ENCODE measurements around the gene SAMD11. TPM values are rescaled to one million over a fixed set of nuclear protein-coding genes. Genes with fewer than 3 reads are reported as not detected.

The SAMD11 gene
- total RNA-seq, 1 donor from 2014 or later: 46.2 TPM

DNA sequence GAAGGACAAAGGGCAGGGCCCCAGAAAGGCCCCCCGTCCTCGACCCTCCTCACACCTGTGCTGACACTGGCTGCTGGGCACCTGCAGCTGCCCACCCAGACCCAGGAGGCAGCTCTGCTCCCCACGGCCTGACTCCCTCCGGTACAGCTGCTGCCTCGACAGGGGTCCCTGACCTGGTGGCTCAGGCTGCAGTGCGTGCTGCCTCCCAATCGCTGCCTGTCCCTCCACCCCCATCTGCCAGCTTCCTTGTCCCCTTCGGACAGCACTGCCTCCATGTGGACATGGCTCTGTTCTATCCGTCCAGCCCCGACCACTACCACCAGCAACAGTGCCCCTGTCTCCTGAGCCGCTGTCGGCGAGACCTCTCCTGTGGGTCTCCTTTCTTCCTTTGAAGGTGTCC is 31.2 kb downstream of the SAMD11 start:
- no peak for DNase-seq
- no peak overlapping the region for H3K27ac Mint-ChIP-seq (ENCODE audit: unreplicated experiment)
- TF ChIP-seq, protein P1, sequence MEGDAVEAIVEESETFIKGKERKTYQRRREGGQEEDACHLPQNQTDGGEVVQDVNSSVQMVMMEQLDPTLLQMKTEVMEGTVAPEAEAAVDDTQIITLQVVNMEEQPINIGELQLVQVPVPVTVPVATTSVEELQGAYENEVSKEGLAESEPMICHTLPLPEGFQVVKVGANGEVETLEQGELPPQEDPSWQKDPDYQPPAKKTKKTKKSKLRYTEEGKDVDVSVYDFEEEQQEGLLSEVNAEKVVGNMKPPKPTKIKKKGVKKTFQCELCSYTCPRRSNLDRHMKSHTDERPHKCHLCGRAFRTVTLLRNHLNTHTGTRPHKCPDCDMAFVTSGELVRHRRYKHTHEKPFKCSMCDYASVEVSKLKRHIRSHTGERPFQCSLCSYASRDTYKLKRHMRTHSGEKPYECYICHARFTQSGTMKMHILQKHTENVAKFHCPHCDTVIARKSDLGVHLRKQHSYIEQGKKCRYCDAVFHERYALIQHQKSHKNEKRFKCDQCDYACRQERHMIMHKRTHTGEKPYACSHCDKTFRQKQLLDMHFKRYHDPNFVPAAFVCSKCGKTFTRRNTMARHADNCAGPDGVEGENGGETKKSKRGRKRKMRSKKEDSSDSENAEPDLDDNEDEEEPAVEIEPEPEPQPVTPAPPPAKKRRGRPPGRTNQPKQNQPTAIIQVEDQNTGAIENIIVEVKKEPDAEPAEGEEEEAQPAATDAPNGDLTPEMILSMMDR (IDR thresholded peaks at IDR 0.05; ENCODE audit: partially characterized antibody, unreplicated experiment): no peak
- peaks cover 5% of the 10 kb centered on the region for H3K27me3 Mint-ChIP-seq (ENCODE audit: unreplicated experiment)
- peak overlapping the region; percentile 20 for H3K4me3 Mint-ChIP-seq (ENCODE audit: unreplicated experiment)
- peaks cover 7% of the 10 kb centered on the region for H3K4me1 Mint-ChIP-seq (ENCODE audit: low read depth, unreplicated experiment)
- H3K36me3 Mint-ChIP-seq (ENCODE audit: unreplicated experiment): no peaks in the 10 kb centered on the region
- H3K9me3 Mint-ChIP-seq (ENCODE audit: unreplicated experiment): peaks cover 6% of the 10 kb centered on the region

GRCh38 chr1:955474-955873 is 31.8 kb downstream of the SAMD11 start:
- peaks cover 5% of the 10 kb centered on the region for H3K27me3 Mint-ChIP-seq (ENCODE audit: unreplicated experiment)
- H3K4me1 Mint-ChIP-seq (ENCODE audit: low read depth, unreplicated experiment): peaks cover 7% of the 10 kb centered on the region
- no peak overlapping the region for H3K27ac Mint-ChIP-seq (ENCODE audit: unreplicated experiment)
- DNase-seq: no peak
- H3K9me3 Mint-ChIP-seq (ENCODE audit: unreplicated experiment): peaks cover 6% of the 10 kb centered on the region
- no peaks in the 10 kb centered on the region for H3K36me3 Mint-ChIP-seq (ENCODE audit: unreplicated experiment)
- H3K4me3 Mint-ChIP-seq (ENCODE audit: unreplicated experiment): no peak overlapping the region
- TF ChIP-seq, protein P1 (IDR thresholded peaks at IDR 0.05; ENCODE audit: partially characterized antibody, unreplicated experiment): no peak

DNA sequence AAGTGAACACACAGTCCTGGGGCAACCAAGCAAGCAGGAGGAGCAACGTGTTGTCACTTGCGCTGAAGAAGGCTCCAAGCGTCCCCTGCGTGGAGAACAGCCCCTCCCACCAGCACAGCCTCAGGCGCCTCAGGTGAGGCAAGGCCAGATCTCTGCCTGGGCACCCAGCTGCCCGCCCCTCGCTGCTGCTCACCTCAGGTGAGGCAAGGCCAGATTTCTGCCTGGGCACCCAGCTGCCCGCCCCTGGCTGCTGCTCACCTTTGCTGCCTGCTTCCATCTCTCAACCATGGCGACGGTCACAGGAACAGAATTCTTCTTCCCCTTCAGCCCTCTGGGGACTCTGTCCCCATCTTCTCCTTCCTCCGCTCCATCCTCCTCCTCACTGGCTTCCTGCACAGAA is 32.9 kb downstream of the SAMD11 start:
- Mint-ChIP-seq H3K4me1 (ENCODE audit: low read depth, unreplicated experiment) (peaks cover 7% of the 10 kb centered on the region), H3K27ac (ENCODE audit: unreplicated experiment) (no peak overlapping the region), H3K9me3 (ENCODE audit: unreplicated experiment) (peaks cover 5% of the 10 kb centered on the region), H3K4me3 (ENCODE audit: unreplicated experiment) (no peak overlapping the region), H3K36me3 (ENCODE audit: unreplicated experiment) (no peaks in the 10 kb centered on the region), H3K27me3 (ENCODE audit: unreplicated experiment) (peaks cover 5% of the 10 kb centered on the region)
- no peak for DNase-seq
- TF ChIP-seq, protein P1 (IDR thresholded peaks at IDR 0.05; ENCODE audit: partially characterized antibody, unreplicated experiment): no peak

GRCh38 chr1:958823-959730 is 35.4 kb downstream of the SAMD11 start, which contains the start of gene NOC2L:
Gene NOC2L (minus strand): TSS chr1:959256. CDS start chr1:959240, 16 bp downstream.
- TF ChIP-seq, protein P1 (IDR thresholded peaks at IDR 0.05; ENCODE audit: partially characterized antibody, unreplicated experiment): no peak
- peaks cover 5% of the 10 kb centered on the region for H3K27me3 Mint-ChIP-seq (ENCODE audit: unreplicated experiment)
- H3K36me3 Mint-ChIP-seq (ENCODE audit: unreplicated experiment): no peaks in the 10 kb centered on the region
- peak within 1 kb of the TSS; percentile 21 for H3K27ac Mint-ChIP-seq (ENCODE audit: unreplicated experiment)
- H3K4me3 Mint-ChIP-seq (ENCODE audit: unreplicated experiment): peak within 1 kb of the TSS; percentile 90
- H3K4me1 Mint-ChIP-seq (ENCODE audit: low read depth, unreplicated experiment): peaks cover 7% of the 10 kb centered on the region
- peaks cover 5% of the 10 kb centered on the region for H3K9me3 Mint-ChIP-seq (ENCODE audit: unreplicated experiment)
- DNase-seq: peak; percentile 98
